Spleen (tissue), 11 donors: ENCODE measurements around the gene KCNA1. TPM values are rescaled to one million over a fixed set of nuclear protein-coding genes. Genes with fewer than 3 reads are reported as not detected.

ENCODE experiments used
- DNase-seq: peaks from one replicate; pipeline ENCODE4 v3.0.0-alpha.2; 2020
- H3K27ac ChIP-seq, 8 donors: fragments of 200-600 bp; sonication (generic) in 7 of 8; 1 replicate in 4 of 8; 2 replicates in 4 of 8; pipeline versions ENCODE4 v1.5.0 to v1.8.0; 2016 to 2021; ENCODE audit warnings: inconsistent platforms in 4 of 8, mild to moderate bottlenecking in 4 of 8, moderate library complexity in 1 of 8
- H3K27me3 ChIP-seq, 7 donors: fragments of 200-600 bp; sonication (generic) in 6 of 7; replicated peaks in 1 of 7; 1 replicate in 4 of 7; 2 replicates in 3 of 7; pipeline versions ENCODE4 v1.5.0 to v1.8.0; 2016 to 2021; ENCODE audit warnings: inconsistent platforms in 3 of 7, mild to moderate bottlenecking in 1 of 7
- H3K36me3 ChIP-seq, 6 donors: fragments of 200-600 bp; sonication (generic) in 5 of 6; 1 replicate in 4 of 6; 2 replicates in 2 of 6; pipeline versions ENCODE4 v1.5.0 to v1.8.0; 2016 to 2021; ENCODE audit warnings: inconsistent platforms in 2 of 6
- H3K4me1 ChIP-seq, 6 donors: fragments of 200-600 bp; sonication (generic) in 5 of 6; 1 replicate in 3 of 6; 2 replicates in 3 of 6; pipeline versions ENCODE4 v1.5.0 to v1.8.0; 2016 to 2021; ENCODE audit warnings: inconsistent platforms in 3 of 6
- H3K4me3 ChIP-seq, 8 donors: fragments of 200-600 bp; sonication (generic) in 7 of 8; 1 replicate in 4 of 8; 2 replicates in 4 of 8; pipeline versions ENCODE4 v1.5.0 to v1.8.0; 2016 to 2021; ENCODE audit warnings: inconsistent platforms in 4 of 8, mild to moderate bottlenecking in 4 of 8, moderate library complexity in 2 of 8
- H3K9me3 ChIP-seq, 8 donors: fragments of 200-600 bp; sonication (generic) in 7 of 8; 1 replicate in 4 of 8; 2 replicates in 4 of 8; pipeline versions ENCODE4 v1.5.0 to v1.8.0; 2016 to 2021; ENCODE audit warnings: inconsistent platforms in 4 of 8
- POLR2A ChIP-seq, 3 donors: fragments of 450-650 bp; IDR thresholded peaks; one replicate each; pipeline ENCODE4 v1.5.1; 2017; ENCODE audit warnings: antibody characterized with exemption in 3 of 3, mild to moderate bottlenecking in 1 of 3
- POLR2AphosphoS5 ChIP-seq, 3 donors: sonication (generic); formaldehyde crosslinking; IDR thresholded peaks; one replicate each; pipeline ENCODE4 v1.5.1; 2017; ENCODE audit warnings: antibody characterized with exemption in 3 of 3
- WGBS, 5 donors: extraction: QIAGEN DNeasy Blood & Tissue Kit in 3 of 5; methylation state at CpG; one replicate each; pipeline versions ENCODE4 v1.1.5 to v1.1.7; 2013 to 2018; 5-methylcytosine and 5-hydroxymethylcytosine counted together
- intact Hi-C: fragments of 100-400 bp; cut with DNase I; formaldehyde crosslinking; loops from one replicate; pipeline ENCODE4 v1.15.0; 2023; ENCODE audit warnings: low total_unique reads
- polyA plus RNA-seq, 3 donors: library from polyadenylated mRNA; stranded (reverse); fragments of 200-250 nt; gene quantifications; one replicate each; pipeline ENCODE4 v1.2.1, GENCODE V29; 2013
- total RNA-seq, 7 donors: library from RNA; depleted of rRNA in 3 of 7; stranded (reverse); fragments of >200 nt in 3 of 7; fragmentation: NEBNext Ultra II Directional in 4 of 7; extraction: Animal tissue kit (Norgen Biotek cat#: 25700) in 4 of 7; gene quantifications; one replicate each; pipeline versions ENCODE4 v1.1.0 to v1.2.1, GENCODE V29; 2016 to 2021
- TF ChIP-seq, protein P1 (sequence below), 11 experiments: fragments of 200-600 bp in 7 of 11; fragments of 450-650 bp in 4 of 11; sonication (generic) in 4 of 11; IDR thresholded peaks in 8 of 11; conservative IDR thresholded peaks in 3 of 11; 1 replicate in 7 of 11; 2 replicates in 4 of 11; pipeline versions ENCODE4 v1.4.0 to v1.8.0; 2016 to 2021; ENCODE audit warnings: antibody characterized with exemption in 11 of 11, inconsistent platforms in 4 of 11, mild to moderate bottlenecking in 1 of 11
- donor health status: healthy with polysubstance abuse.
- donor health status: DM: no; HTN: no; CAD: no; lungs with moderate emphysema.
- donor health status: DM: no; HTN: no; CAD: no.
- donor health status: Bipolar disorder and iron deficiency.
- donor health status: healthy.
- donor health status: DM: no; HTN: no; CAD: no.
- donor health status: DM: yes; HTN: yes; CAD: no.

The KCNA1 gene
- total and polyA plus RNA-seq, 10 donors: 0.13 to 0.32 (median 0.21) TPM; not detected in 4

DNA sequence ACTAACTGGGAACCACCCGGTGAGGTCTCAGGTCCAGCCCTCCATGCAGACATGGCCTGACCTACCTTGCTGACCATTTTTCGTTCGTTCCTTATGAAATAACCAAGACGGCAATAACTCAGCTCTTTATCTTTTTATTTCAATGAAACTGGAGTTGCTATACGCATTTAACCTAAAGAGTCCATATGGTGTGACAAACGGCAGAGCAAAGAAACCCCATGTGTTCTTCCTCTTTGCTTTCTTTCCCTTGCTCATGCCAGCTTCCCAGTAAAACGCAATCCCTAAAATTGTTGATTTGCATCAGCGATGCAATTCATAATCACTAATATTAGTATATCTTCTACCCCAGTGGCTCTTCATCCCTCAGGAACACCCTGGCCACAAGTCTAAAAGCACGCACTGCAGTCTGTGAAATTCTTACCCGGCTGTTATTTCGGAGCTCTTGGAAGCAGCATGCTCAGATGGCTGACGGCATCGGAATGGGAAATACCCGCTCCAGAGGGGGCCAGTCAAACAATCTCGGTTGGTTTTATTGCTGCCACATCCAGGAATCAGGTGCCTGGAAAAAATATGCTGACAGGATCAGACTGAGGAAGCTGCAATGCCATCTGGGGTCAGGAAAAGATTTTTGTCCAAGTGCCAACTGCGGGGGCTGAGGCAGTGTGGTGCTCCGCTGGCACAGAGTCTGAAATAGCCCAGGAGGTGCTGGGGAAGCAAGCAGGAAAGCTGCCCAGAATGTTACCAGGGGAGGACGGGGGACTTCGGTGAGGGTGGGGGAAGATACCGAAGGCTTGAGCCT is 28.2 kb upstream of the KCNA1 start:
- WGBS, 5 donors: 77 to 86% (median 81%) methylated on average over 20 of the region's 20 CpGs
- DNase-seq: no peak
- no peak overlapping the region for H3K4me3 ChIP-seq
- no peak for TF ChIP-seq POLR2AphosphoS5 (IDR thresholded peaks at IDR 0.05)
- no peaks in the 10 kb centered on the region for H3K36me3 ChIP-seq
- no peak overlapping the region for H3K27ac ChIP-seq
- intact Hi-C loops: no loop called here
- no peaks in the 10 kb centered on the region for H3K4me1 ChIP-seq
- H3K9me3 ChIP-seq: peaks cover 0 to 21% (median 17%) of the 10 kb centered on the region in 8 donors
- peaks cover 0 to 41% (median 0%) of the 10 kb centered on the region in 7 donors for H3K27me3 ChIP-seq

DNA sequence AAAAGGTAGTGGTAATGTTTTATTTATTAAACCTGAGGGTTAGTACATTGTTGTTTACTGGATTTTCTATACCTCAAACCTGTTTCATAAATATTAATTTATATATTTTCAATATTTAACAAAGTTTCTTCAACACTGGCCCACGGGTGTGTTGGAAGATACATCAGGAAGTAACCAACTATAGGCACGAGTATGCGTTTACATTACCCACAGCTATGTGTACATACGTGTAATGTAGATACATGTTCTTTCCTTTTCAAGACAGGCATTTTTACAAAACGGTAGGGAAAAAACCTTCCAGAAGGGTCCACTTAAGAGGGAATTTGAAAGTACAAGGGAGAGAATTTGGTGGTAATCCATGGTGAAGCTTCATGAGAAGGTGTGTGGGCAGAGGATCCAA is 17.8 kb upstream of the KCNA1 start:
- DNase-seq: no peak
- H3K4me3 ChIP-seq: no peak overlapping the region
- H3K36me3 ChIP-seq: no peaks in the 10 kb centered on the region
- H3K27me3 ChIP-seq: peaks cover 0 to 61% (median 3%) of the 10 kb centered on the region in 7 donors
- no peaks in the 10 kb centered on the region for H3K4me1 ChIP-seq
- TF ChIP-seq, protein P1, sequence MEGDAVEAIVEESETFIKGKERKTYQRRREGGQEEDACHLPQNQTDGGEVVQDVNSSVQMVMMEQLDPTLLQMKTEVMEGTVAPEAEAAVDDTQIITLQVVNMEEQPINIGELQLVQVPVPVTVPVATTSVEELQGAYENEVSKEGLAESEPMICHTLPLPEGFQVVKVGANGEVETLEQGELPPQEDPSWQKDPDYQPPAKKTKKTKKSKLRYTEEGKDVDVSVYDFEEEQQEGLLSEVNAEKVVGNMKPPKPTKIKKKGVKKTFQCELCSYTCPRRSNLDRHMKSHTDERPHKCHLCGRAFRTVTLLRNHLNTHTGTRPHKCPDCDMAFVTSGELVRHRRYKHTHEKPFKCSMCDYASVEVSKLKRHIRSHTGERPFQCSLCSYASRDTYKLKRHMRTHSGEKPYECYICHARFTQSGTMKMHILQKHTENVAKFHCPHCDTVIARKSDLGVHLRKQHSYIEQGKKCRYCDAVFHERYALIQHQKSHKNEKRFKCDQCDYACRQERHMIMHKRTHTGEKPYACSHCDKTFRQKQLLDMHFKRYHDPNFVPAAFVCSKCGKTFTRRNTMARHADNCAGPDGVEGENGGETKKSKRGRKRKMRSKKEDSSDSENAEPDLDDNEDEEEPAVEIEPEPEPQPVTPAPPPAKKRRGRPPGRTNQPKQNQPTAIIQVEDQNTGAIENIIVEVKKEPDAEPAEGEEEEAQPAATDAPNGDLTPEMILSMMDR (IDR thresholded peaks at IDR 0.05 in 8 of 11, conservative IDR thresholded peaks at IDR 0.05 in 3 of 11): no peak
- no peak for TF ChIP-seq POLR2A (IDR thresholded peaks at IDR 0.05)
- no peak for TF ChIP-seq POLR2AphosphoS5 (IDR thresholded peaks at IDR 0.05)
- WGBS, 5 donors: 62 to 79% (median 78%) methylated on average over 5 of the region's 5 CpGs
- H3K27ac ChIP-seq: no peak overlapping the region
- H3K9me3 ChIP-seq: no peaks in the 10 kb centered on the region
- intact Hi-C loops: no loop called here

DNA sequence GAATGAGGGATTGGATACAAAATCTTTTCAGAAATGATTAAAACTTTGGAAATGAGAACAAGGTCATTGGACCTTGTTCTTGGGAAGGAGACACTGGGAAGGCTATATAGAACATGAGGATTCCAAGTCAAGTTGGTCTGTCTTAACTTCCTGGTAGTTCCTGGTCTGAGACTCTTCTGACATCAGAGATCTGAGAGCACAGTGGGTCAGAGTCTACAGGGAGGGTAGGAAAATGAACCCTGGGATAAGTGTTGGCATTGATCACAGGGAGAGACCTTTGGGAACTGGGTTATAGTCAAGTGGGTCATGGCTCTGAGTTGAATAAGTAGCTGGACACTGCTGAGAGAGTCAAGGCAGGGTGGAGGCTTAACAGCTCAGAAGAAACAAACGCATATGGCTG is 17.3 kb upstream of the KCNA1 start:
- Histone ChIP-seq H3K27me3 (peaks cover 0 to 56% (median 0%) of the 10 kb centered on the region in 7 donors), H3K27ac (no peak overlapping the region), H3K36me3 (no peaks in the 10 kb centered on the region), H3K4me1 (no peaks in the 10 kb centered on the region), H3K9me3 (no peaks in the 10 kb centered on the region), H3K4me3 (no peak overlapping the region)
- WGBS, 5 donors: 89 to 96% (median 92%) methylated on average over 1 of the region's 1 CpG
- intact Hi-C loops: no loop called here
- no peak for DNase-seq
- TF ChIP-seq POLR2AphosphoS5 (IDR thresholded peaks at IDR 0.05): no peak
- TF ChIP-seq, protein P1 (IDR thresholded peaks at IDR 0.05 in 8 of 11, conservative IDR thresholded peaks at IDR 0.05 in 3 of 11): no peak
- TF ChIP-seq POLR2A (IDR thresholded peaks at IDR 0.05): no peak

DNA sequence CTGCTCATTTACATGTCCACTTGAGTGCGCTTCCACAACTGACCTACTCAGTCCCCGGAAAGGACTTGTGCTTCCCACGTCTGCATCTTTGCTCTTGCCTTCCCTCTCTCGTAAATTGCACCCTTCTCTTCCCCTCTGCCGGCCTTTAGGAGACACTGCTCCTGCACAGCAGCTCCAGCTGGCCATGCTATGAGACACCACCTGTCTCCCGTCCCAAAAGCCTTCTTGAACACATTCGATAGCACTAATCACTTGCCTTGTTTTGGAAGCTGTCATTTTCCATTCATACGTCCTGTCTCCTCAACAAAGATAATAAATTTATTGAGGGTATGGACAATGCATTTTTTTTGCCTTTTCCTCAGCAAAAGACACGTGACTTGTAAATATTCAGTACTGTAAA is 15.7 kb upstream of the KCNA1 start:
- TF ChIP-seq, protein P1 (IDR thresholded peaks at IDR 0.05 in 8 of 11, conservative IDR thresholded peaks at IDR 0.05 in 3 of 11): no peak
- TF ChIP-seq POLR2AphosphoS5 (IDR thresholded peaks at IDR 0.05): no peak
- TF ChIP-seq POLR2A (IDR thresholded peaks at IDR 0.05): no peak
- Histone ChIP-seq H3K27ac (no peak overlapping the region), H3K27me3 (peaks cover 0 to 42% (median 0%) of the 10 kb centered on the region in 7 donors), H3K4me1 (no peaks in the 10 kb centered on the region), H3K9me3 (no peaks in the 10 kb centered on the region), H3K4me3 (no peak overlapping the region), H3K36me3 (no peaks in the 10 kb centered on the region)
- intact Hi-C loops: no loop called here
- WGBS, 5 donors: 67 to 75% (median 71%) methylated on average over 9 of the region's 9 CpGs
- no peak for DNase-seq
